Stimulated activated CD4-positive, alpha-beta T cell treated with anti-CD3 and anti-CD28 coated beads, Interleukin-12 subunit alpha, Interleukin-12 subunit beta, amount 100 ng/mL, for 4 hours (primary cell): ENCODE measurements around the gene AAMDC.

ENCODE experiments used
- DNase-seq: peaks from one replicate; pipeline ENCODE4 v3.0.0-alpha.2; 2020

AAMDC gene

GRCh38 chr11:77820565-77821348 lies at the start of gene AAMDC, which contains the start of gene RSF1:
Gene AAMDC, plus strand, starts transcription at chr11:77821144. Its CDS starts 21,353 bp downstream, at chr11:77842497.
Gene RSF1, minus strand, starts transcription at chr11:77820722. Its CDS starts 8 bp downstream, at chr11:77820714.
- peak; percentile 98 for DNase-seq

GRCh38 chr11:77775936-77776335 lies 45.0 kb upstream of the AAMDC start:
- DNase-seq: no peak

GRCh38 chr11:77776455-77776854 lies 44.5 kb upstream of the AAMDC start:
- DNase-seq: no peak

GRCh38 chr11:77778118-77778517 lies 42.8 kb upstream of the AAMDC start:
- DNase-seq: no peak

GRCh38 chr11:77778549-77778948 lies 42.4 kb upstream of the AAMDC start:
- no peak for DNase-seq

- DNase-seq: no peak
Observed at GRCh38 chr11:77779935-77780334, 41.0 kb upstream of the AAMDC start.

GRCh38 chr11:77783025-77783424 lies 37.9 kb upstream of the AAMDC start:
- no peak for DNase-seq

- DNase-seq: no peak
Observed at GRCh38 chr11:77784572-77784971, 36.4 kb upstream of the AAMDC start.

GRCh38 chr11:77789061-77789730 lies 31.7 kb upstream of the AAMDC start:
- no peak for DNase-seq

GRCh38 chr11:77789731-77790476 lies 31.0 kb upstream of the AAMDC start:
- no peak for DNase-seq

- DNase-seq: no peak
Observed at GRCh38 chr11:77791301-77791700, 29.6 kb upstream of the AAMDC start.

GRCh38 chr11:77793972-77794371 lies 27.0 kb upstream of the AAMDC start:
- DNase-seq: no peak

GRCh38 chr11:77799338-77799737 lies 21.6 kb upstream of the AAMDC start:
- no peak for DNase-seq

- DNase-seq: no peak
Observed at GRCh38 chr11:77800449-77800848, 20.5 kb upstream of the AAMDC start.

GRCh38 chr11:77801477-77801876 lies 19.5 kb upstream of the AAMDC start:
- no peak for DNase-seq

GRCh38 chr11:77806415-77806814 lies 14.5 kb upstream of the AAMDC start:
- no peak for DNase-seq

GRCh38 chr11:77806993-77807392 lies 14.0 kb upstream of the AAMDC start:
- DNase-seq: no peak

- DNase-seq: no peak
Observed at GRCh38 chr11:77813256-77813655, 7.7 kb upstream of the AAMDC start.

GRCh38 chr11:77814848-77815247 lies 6.1 kb upstream of the AAMDC start:
- no peak for DNase-seq

GRCh38 chr11:77815459-77815858 lies 5.5 kb upstream of the AAMDC start:
- no peak for DNase-seq

- peak; percentile 76 for DNase-seq
Observed at GRCh38 chr11:77819411-77819920, 1.5 kb upstream of the AAMDC start.

GRCh38 chr11:77819921-77820564 lies 901 bp upstream of the AAMDC start:
- DNase-seq: peak; percentile 25

GRCh38 chr11:77821349-77821851 lies 456 bp downstream of the AAMDC start:
- DNase-seq: peak; percentile 7
